GM10248 (cell line): Measurements from ENCODE around the gene STAB1.

Experiments
- CTCF ChIA-PET: fragments of 300-600 bp; sonication (Branson Sonifier 250); formaldehyde crosslinking; extraction: SDS; loops from one replicate; lab custom pipeline; 2021; ENCODE audit warnings: antibody characterized with exemption; lab: Yijun Ruan, JAX
- POLR2A ChIA-PET: fragments of 350-650 bp; sonication (Branson Sonifier 250); formaldehyde crosslinking; extraction: SDS; loops from one replicate; lab custom pipeline; 2020; ENCODE audit warnings: antibody characterized with exemption; lab: Yijun Ruan, JAX
- DNase-seq: peaks from one replicate; pipeline ENCODE4 v3.0.0; 2012; ENCODE audit errors: extremely low spot score
- TF ChIP-seq, protein P1 (sequence below): IDR thresholded peaks from 2 replicates; pipeline ENCODE4 v1.5.1; 2012; ENCODE audit warnings: mild to moderate bottlenecking, low read depth; ENCODE audit errors: extremely low read depth, missing control alignments, control extremely low read depth

STAB1 gene

DNA sequence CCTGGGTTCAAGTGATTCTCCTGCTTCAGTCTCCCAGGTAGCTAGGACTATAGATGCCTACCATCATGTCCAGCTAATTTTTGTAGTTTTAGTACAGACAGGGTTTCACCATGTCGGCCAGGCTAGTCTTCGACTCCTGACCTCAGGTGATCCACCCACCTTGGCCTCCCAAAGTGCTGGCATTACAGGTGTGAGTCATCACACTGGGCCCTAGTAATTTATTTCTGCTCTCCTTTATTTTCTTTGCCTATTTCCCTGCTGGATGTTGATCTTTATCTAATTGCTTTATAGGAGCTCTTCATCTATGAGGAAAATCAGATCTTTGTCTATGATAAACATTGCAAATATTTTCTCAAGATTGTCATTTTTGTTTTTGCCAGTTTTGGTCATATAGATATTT is 72.9 kb downstream of the STAB1 start:
- POLR2A ChIA-PET = no interaction called here
- CTCF ChIA-PET = interaction anchor here (0.8 kb wide), 1 partner anchor 11 kb away, joined by 3 read pairs; no protein-coding TSS in a partner anchor
- TF ChIP-seq, protein P1, sequence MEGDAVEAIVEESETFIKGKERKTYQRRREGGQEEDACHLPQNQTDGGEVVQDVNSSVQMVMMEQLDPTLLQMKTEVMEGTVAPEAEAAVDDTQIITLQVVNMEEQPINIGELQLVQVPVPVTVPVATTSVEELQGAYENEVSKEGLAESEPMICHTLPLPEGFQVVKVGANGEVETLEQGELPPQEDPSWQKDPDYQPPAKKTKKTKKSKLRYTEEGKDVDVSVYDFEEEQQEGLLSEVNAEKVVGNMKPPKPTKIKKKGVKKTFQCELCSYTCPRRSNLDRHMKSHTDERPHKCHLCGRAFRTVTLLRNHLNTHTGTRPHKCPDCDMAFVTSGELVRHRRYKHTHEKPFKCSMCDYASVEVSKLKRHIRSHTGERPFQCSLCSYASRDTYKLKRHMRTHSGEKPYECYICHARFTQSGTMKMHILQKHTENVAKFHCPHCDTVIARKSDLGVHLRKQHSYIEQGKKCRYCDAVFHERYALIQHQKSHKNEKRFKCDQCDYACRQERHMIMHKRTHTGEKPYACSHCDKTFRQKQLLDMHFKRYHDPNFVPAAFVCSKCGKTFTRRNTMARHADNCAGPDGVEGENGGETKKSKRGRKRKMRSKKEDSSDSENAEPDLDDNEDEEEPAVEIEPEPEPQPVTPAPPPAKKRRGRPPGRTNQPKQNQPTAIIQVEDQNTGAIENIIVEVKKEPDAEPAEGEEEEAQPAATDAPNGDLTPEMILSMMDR = no peak
- DNase-seq = no peak

DNA sequence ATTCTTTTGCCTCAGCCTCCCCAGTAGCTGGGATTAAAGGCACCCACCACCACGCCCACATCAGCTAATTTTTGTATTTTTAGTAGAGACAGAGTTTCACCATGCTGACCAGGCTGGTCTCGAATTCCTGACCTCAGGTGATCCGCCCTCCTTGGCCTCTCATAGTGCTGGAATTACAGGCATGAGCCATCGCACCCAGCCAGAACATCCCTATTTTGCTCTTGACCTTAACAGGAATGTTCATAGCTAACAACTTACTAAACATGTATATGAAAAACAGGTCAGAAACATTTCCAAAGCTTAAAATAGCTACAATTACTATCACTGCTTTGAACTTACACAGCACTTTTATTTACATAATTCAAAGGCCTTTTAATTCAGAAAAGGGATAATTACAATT is 74.9 kb downstream of the STAB1 start:
- CTCF ChIA-PET = interaction anchor here (0.8 to 1.3 kb wide), 3 partner anchors 9 to 23 kb away, joined by 3 to 4 read pairs (median 3); no protein-coding TSS in a partner anchor
- TF ChIP-seq, protein P1 = no peak
- DNase-seq = no peak
- POLR2A ChIA-PET = interaction anchor here (1.2 kb wide), 1 partner anchor 34 kb away, joined by 3 read pairs; the partner anchor contains the start of gene UQCC5

DNA sequence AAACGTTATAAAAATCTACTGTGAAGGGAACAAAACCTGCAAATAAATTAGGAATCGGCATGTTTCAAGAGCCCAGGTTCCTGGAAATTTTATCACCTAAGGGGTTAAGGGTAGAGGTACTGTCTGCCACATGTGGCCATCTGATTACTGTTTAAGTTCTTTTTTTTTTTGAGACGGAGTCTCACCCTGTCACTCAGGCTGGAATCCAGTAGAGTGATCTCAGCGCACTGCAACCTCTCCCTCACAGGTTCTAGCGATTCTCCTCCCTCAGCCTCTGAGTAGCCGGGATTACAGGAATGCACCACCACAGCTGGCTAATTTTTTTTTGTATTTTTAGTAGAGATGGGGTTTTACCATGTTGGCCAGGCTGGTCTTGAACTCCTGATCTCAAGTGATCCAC is 77.1 kb downstream of the STAB1 start:
- POLR2A ChIA-PET = no interaction called here
- no peak for DNase-seq
- CTCF ChIA-PET = no interaction called here
- TF ChIP-seq, protein P1 = no peak
